HepG2 (cell line): Measurements from ENCODE around the gene BTBD19. TPM values are rescaled to one million over a fixed set of nuclear protein-coding genes. Genes with fewer than 3 reads are reported as not detected.

Source experiments
- CBX5 ChIP-seq: sonication (generic); formaldehyde crosslinking; IDR thresholded peaks from 2 replicates; pipeline ENCODE4 v1.4.0; 2020; ENCODE audit warnings: missing genetic modification reagents, borderline replicate concordance
- CTCF ChIP-seq: sonication (generic); formaldehyde crosslinking; IDR thresholded peaks from 2 replicates; pipeline ENCODE4 v1.5.0; 2020; ENCODE audit warnings: mild to moderate bottlenecking, missing genetic modification reagents, moderate library complexity
- DBP ChIP-seq: sonication (generic); formaldehyde crosslinking; IDR thresholded peaks from 2 replicates; pipeline ENCODE4 v1.4.0; 2020; ENCODE audit warnings: missing genetic modification reagents; ENCODE audit errors: not compliant biosample characterization
- ETV5 ChIP-seq: IDR thresholded peaks from 2 replicates; pipeline ENCODE4 v1.6.1; 2018; ENCODE audit warnings: missing biosample characterization, missing genetic modification reagents, inconsistent platforms, borderline replicate concordance
- MEIS2 ChIP-seq: sonication (generic); formaldehyde crosslinking; IDR thresholded peaks from 2 replicates; pipeline ENCODE4 v1.9.0; 2021; ENCODE audit warnings: mild to moderate bottlenecking, missing genetic modification reagents
- SALL1 ChIP-seq: sonication (generic); formaldehyde crosslinking; IDR thresholded peaks from 2 replicates; pipeline ENCODE4 v1.8.0; 2022; ENCODE audit warnings: mild to moderate bottlenecking, missing genetic modification reagents
- SAP130 ChIP-seq: IDR thresholded peaks from 2 replicates; pipeline ENCODE4 v1.6.1; 2016; ENCODE audit warnings: low read depth
- STAG1 ChIP-seq: sonication (generic); formaldehyde crosslinking; IDR thresholded peaks from 2 replicates; pipeline ENCODE4 v1.4.0; 2020; ENCODE audit warnings: missing genetic modification reagents
- ZMAT3 ChIP-seq: sonication (generic); formaldehyde crosslinking; conservative IDR thresholded peaks from 2 replicates; pipeline ENCODE4 v1.7.0; 2021; ENCODE audit warnings: missing genetic modification reagents
- ZNF12 ChIP-seq: sonication (generic); formaldehyde crosslinking; IDR thresholded peaks from 2 replicates; pipeline ENCODE4 v1.5.0; 2020; ENCODE audit warnings: missing genetic modification reagents
- ZNF335 ChIP-seq: sonication (generic); formaldehyde crosslinking; IDR thresholded peaks from 2 replicates; pipeline ENCODE4 v1.4.0; 2020; ENCODE audit warnings: missing genetic modification reagents
- ZNF691 ChIP-seq: sonication (generic); formaldehyde crosslinking; IDR thresholded peaks from 2 replicates; pipeline ENCODE4 v1.4.0; 2020; ENCODE audit warnings: missing genetic modification reagents, low read depth, mild to moderate bottlenecking, borderline replicate concordance
- polyA plus RNA-seq, 8 experiments: library from polyadenylated mRNA; depleted of rRNA in 3 of 8; stranded (reverse) in 7 of 8; unstranded in 1 of 8; fragments of >200 nt; fragmentation: Illumina TruSeq in 4 of 8; extraction: Trizol in 4 of 8; gene quantifications; 2 replicates each; pipeline versions ENCODE4 v1.2.1 to v1.2.3, GENCODE V29; 2011 to 2016; ENCODE audit warnings: low read depth in 4 of 8, missing spikeins in 1 of 8, mixed read lengths in 1 of 8; ENCODE audit not compliant: insufficient read depth in 1 of 8
- total RNA-seq, 5 experiments: library from RNA; depleted of rRNA; stranded (reverse); fragments of >200 nt; fragmentation: Illumina TruSeq; extraction: Trizol; gene quantifications; 2 replicates each; pipeline ENCODE4 v1.2.3, GENCODE V29; 2016; ENCODE audit warnings: low read depth in 1 of 5

The BTBD19 gene
- total and polyA plus RNA-seq, 2 of the 13 experiments (the other 11 are each of a cell fraction or from before 2014, with no cell fraction given), result 2.7 to 6.7 TPM

- TF ChIP-seq ZMAT3 (CRISPR knock-in tag) (0 out of 2 replicates have a peak, but pooled peaks have one; percentile 30), SALL1 (CRISPR knock-in tag) (peak; percentile 30; the same call in 1 of the 2 replicates), ZNF335 (CRISPR knock-in tag) (0 out of 2 replicates have a peak, but pooled peaks have one; percentile 36), MEIS2 (CRISPR knock-in tag) (no peak; the same call in 1 of the 2 replicates), STAG1 (peak; percentile 85), CBX5 (CRISPR knock-in tag) (peak; percentile 40; the same call in 1 of the 2 replicates), DBP (CRISPR knock-in tag) (peak; percentile 35), SAP130 (CRISPR knock-in tag) (peak; percentile 56), ZNF12 (CRISPR knock-in tag) (no peak), ZNF691 (CRISPR knock-in tag) (0 out of 2 replicates have a peak, but pooled peaks have one; percentile 33), CTCF (CRISPR knock-in tag) (peak; percentile 91), ETV5 (CRISPR knock-in tag) (peak; percentile 21; the same call in 1 of the 2 replicates)
Measured at GRCh38 chr1:44835738-44836675, 27.7 kb downstream of the BTBD19 start (continued).
